NCI-H2196 treated with DMSO at 0.1 percent for 48 hours (cell line): ENCODE data around the gene DLG5.
"Not testable (repeated sequence)": the region's sequence is repeated elsewhere in the genome, so short reads cannot be mapped to it uniquely, and the experiment has no call there.

Experiments
- DNase-seq: peaks from one replicate; lab custom pipeline; 2025; ENCODE audit not compliant: unreplicated experiment; lab: John Stamatoyannopoulos, UW

The DLG5 gene

DNA sequence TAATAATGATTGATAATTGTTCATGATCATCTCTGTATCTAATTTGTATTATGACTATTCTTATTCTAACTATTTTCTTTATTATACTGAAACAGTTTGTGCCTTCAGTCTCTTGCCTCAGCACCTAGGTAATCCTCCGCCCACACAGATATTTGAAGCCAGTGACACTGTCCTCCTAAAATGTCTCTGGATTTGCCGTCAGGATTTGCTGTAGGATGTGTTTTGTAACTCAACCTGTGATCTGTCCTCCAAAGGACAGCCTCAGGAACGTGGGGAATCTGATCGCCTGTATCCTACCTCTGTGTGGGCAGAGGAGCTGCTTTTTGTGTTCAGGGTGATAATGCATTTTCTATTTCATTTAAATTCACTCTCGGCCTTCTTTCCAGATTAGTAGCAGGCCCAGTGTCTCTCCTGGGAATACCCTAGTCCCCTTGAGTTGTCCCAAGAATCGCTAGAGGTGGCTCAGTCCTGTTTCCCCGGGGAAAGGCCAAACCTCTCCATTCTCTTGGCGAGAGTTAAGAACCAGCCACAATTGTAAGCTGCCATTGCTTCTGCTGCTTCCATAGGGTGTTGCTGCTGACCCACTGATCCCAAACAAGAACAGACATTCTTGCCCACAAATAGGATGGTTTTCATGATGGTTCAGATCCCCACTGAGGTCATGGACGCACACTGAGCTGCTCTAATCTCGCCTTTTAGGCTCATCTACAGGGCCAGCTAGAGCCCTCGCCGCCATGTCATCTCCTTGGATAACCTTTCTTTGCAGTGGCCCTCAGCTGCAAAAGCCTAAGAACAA lies 152.7 kb downstream of the DLG5 start:
- DNase-seq, result no peak

GRCh38 chr10:77772852-77773600 lies 153.5 kb downstream of the DLG5 start:
- DNase-seq, result not testable (repeated sequence)

DNA sequence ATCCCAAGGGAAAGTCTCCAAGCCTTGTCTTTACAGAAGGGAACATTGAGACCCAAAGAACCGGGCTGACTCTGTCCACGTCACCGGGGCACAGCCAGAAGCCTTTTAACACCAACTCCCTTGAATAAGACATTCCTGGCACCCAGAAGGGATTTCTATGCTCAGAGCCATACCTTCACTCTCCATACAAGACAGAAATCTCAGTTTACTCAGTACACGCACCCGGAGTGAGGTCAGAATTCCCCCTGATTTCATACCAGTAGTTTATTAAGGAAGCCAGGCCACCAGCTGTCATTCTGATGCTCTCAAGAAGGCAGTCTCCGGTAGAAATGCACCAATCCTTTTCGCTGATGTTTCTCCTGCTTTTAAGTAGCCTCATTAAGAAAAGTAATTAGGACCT lies 154.7 kb downstream of the DLG5 start:
- DNase-seq, result no peak

DNA sequence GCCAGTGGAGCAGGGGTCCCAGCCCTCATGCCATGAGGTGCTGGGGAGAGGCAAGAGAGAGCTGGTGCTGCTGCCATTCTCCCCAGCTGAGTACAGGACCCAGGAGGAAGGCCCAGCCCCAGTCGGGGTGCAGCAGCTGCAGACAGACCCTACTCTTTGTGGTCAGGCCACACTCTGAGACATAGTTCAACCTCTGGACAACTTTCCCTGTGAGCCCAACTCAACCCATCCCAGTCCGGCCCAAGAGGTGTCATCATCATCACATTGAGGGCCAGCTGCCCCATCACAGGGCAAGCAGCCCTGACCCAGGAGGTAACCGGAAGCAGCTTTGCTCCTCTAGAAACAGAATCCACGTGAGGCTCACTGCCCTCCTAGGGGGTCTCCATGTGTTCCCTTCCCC lies 155.1 kb downstream of the DLG5 start:
- DNase-seq, result no peak

DNA sequence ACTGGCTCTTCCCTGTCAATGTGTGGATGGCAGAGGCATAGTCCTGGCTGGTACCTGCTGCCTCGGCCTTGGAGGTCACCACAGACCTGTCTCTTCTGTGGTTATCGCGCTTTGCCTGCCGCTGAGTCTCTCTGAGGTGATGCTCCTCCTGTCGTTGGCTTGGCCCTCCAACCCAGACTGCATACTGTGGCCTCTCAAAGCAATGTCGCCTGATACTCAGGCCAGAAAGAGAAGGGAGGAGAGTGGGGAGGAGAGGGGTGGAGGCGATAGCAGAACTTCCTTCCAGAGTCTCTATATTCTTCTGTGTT lies 155.7 kb downstream of the DLG5 start:
- DNase-seq, result no peak

- no peak for DNase-seq
Observed at GRCh38 chr10:77770081-77770867, 156.3 kb downstream of the DLG5 start.

DNA sequence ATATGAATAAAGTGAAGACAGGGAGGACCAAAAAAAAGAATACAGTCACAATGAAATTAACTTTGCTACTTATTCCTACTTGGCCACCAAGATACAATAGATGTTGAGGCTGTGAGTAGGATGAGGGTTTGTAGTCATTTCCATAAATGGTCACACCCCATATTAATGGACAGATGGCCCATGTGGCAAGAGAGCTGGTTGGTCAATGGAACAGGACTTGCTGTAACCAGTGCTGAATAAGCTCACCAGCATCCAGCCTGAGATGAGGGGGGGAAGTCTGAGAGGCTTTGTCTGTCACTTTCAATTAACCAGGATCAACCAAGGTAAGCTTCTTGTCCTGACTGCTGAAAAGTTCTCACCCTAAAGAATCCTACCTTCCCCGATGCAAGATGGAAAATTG lies 158.5 kb downstream of the DLG5 start:
- no peak for DNase-seq

- no peak for DNase-seq
Observed at GRCh38 chr10:77763453-77764430, 162.8 kb downstream of the DLG5 start.

DNA sequence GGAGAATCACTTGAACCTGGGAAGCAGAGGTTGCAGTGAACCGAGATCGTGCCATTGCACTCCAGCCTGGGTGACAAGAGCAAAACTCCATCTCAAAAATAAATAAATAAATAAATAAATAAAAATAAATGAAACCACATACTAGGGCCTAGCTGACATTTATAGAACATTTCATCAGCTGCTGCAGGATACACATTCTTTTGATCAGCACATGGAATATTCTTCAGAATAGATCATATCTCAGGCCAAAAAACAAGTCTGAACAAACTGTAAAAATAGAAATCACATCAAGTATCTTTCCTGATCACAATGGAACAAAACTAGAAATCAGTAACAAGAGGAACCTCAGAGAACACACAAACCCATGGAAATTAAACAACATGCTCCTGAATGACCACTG lies 168.1 kb downstream of the DLG5 start:
- not testable (repeated sequence) for DNase-seq

DNA sequence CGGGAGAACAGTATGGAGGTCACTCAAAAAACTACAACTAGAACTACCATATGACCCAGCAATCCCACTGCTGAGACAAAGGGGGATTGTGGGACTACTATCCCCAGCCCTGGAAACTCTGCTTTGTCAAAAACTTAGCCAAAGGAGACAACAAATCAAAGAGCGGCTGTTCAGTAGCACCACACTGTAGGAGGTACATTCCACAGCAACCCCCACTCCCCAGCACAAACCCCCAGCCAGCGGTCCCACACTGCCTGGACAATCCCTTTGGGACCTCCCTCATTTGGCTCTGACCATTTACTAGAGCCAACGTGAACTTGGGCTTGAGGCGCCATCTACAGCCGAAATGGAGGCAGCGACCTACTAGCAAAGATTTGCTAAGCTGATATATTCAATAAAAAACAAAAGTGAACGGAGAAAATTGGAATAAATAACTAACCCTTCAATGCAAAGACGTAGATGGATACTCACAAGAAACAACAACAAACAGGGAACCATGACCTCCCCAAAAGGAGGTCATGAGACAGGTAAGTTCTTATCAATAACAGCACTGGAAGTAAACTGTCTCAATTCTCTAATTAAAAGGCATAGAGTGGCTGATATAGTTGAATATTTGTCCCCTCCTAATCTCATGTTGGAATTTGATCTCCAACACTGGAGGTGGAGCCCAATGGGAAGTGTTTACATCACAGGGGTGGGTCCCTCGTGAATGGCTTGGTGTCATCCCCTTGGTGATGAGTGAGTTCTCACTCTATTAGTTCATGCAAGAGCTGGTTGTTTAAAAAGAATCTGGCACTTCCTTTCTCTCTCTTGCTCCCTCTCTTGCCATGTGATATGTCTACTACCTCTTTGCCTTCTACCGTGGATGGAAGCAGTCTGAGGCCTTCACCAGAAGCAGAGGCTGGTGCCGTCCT lies 170.0 kb downstream of the DLG5 start:
- no peak for DNase-seq

GRCh38 chr10:77746047-77746707 lies 180.4 kb downstream of the DLG5 start:
- DNase-seq, result no peak

GRCh38 chr10:77744245-77744644 lies 182.3 kb downstream of the DLG5 start:
- DNase-seq, result no peak

- DNase-seq, result no peak
Observed at GRCh38 chr10:77742172-77742571, 184.4 kb downstream of the DLG5 start.

- DNase-seq, result no peak
Observed at GRCh38 chr10:77741746-77742145, 184.8 kb downstream of the DLG5 start.
